Left colon (tissue), 2 donors: ENCODE results near the gene TACC3. TPM values are rescaled to one million over a fixed set of nuclear protein-coding genes. Genes with fewer than 3 reads are reported as not detected.

ENCODE experiments used
- ATAC-seq: fragments of 200-7000 bp; cut with Tn5 transposase; one replicate; pipeline ENCODE4 v1.9.1; 2020; ENCODE audit warnings: mild to moderate bottlenecking, moderate library complexity
- DNase-seq, 2 donors: peaks; one replicate each; pipeline ENCODE4 v3.0.0-alpha.2; 2020
- intact Hi-C, 2 donors: fragments of 100-400 bp; cut with DNase I in 1 of 2; cut with micrococcal nuclease in 1 of 2; formaldehyde crosslinking; loops; one replicate each; pipeline versions ENCODE4 v1.11.2 to v1.14.0; 2022; cut with DNase I, micrococcal nuclease
- total RNA-seq, 2 donors: library from RNA; stranded (reverse); fragmentation: NEBNext Ultra II Directional; extraction: Animal tissue kit (Norgen Biotek cat#: 25700); gene quantifications; one replicate each; pipeline ENCODE4 v1.2.1, GENCODE V29; 2021
- donor health status: DM: no; HTN: no; CAD: no.
- donor health status: DM: yes; HTN: yes; CAD: no.

The TACC3 gene
- total RNA-seq, 2 donors from 2014 or later = 8.9 to 18.3 TPM

- ATAC-seq = no peak
- no peak for DNase-seq
- intact Hi-C loops = no loop called here
Measured at GRCh38 chr4:1718095-1718850, 3.0 kb upstream of the TACC3 start.

- DNase-seq = peak; percentile 56 to 71
- intact Hi-C loops = no loop called here
- ATAC-seq = peak; percentile 53
Measured at GRCh38 chr4:1720163-1720983, 948 bp upstream of the TACC3 start.

GRCh38 chr4:1721666-1722550 is 587 bp downstream of the TACC3 start:
- intact Hi-C loops = no loop called here
- ATAC-seq (no peak), DNase-seq (peak in 1 of 2 donors; percentile 44)

GRCh38 chr4:1722551-1723118 is 1.3 kb downstream of the TACC3 start:
- ATAC-seq = no peak
- intact Hi-C loops = no loop called here
- peak in 1 of 2 donors; percentile 30 for DNase-seq

- intact Hi-C loops = no loop called here
- ATAC-seq (no peak), DNase-seq (peak in 1 of 2 donors; percentile 19)
Measured at GRCh38 chr4:1723131-1723801, 1.9 kb downstream of the TACC3 start.

- intact Hi-C loops = loop anchor here in 1 of 2 donors (5.0 kb wide), 1 partner anchor 33 kb away; no protein-coding TSS in a partner anchor
- DNase-seq = no peak
- ATAC-seq = no peak
Measured at GRCh38 chr4:1725521-1725920, 4.2 kb downstream of the TACC3 start.

- DNase-seq = peak; percentile 83 to 94
- intact Hi-C loops = loop anchor here in 1 of 2 donors (5.0 kb wide), 1 partner anchor 34 kb away; no protein-coding TSS in a partner anchor
- peak; percentile 69 for ATAC-seq
Measured at GRCh38 chr4:1726146-1726934, 5.0 kb downstream of the TACC3 start.

GRCh38 chr4:1727117-1728031 is 6.1 kb downstream of the TACC3 start:
- DNase-seq = peak; percentile 47 to 69

GRCh38 chr4:1728061-1728980 is 7.0 kb downstream of the TACC3 start:
- intact Hi-C loops = loop anchor here in 1 of 2 donors (5.0 kb wide), 1 partner anchor 36 kb away; no protein-coding TSS in a partner anchor
- ATAC-seq (no peak), DNase-seq (no peak)

More at GRCh38 chr4:1727117-1728031, 6.1 kb downstream of the TACC3 start:
- intact Hi-C loops = loop anchor here in 1 of 2 donors (5.0 kb wide), 1 partner anchor 35 kb away; no protein-coding TSS in a partner anchor
- ATAC-seq = peak; percentile 46

GRCh38 chr4:1730532-1731135 is 9.3 kb downstream of the TACC3 start:
- intact Hi-C loops = no loop called here
- ATAC-seq = no peak
- no peak for DNase-seq

- no peak for DNase-seq
- intact Hi-C loops = no loop called here
- no peak for ATAC-seq
Measured at GRCh38 chr4:1731180-1731579, 9.9 kb downstream of the TACC3 start.

- DNase-seq (no peak), ATAC-seq (no peak)
- intact Hi-C loops = no loop called here
Measured at GRCh38 chr4:1732911-1733310, 11.6 kb downstream of the TACC3 start.

GRCh38 chr4:1735215-1735614 is 13.9 kb downstream of the TACC3 start:
- ATAC-seq (no peak), DNase-seq (no peak)
- intact Hi-C loops = no loop called here

GRCh38 chr4:1736812-1737211 is 15.5 kb downstream of the TACC3 start:
- DNase-seq (no peak), ATAC-seq (no peak)
- intact Hi-C loops = no loop called here

- ATAC-seq (no peak), DNase-seq (no peak)
- intact Hi-C loops = no loop called here
Measured at GRCh38 chr4:1737666-1738065, 16.3 kb downstream of the TACC3 start.
